Hepatocyte (in vitro differentiated cells): ENCODE data around the gene TMEM9B. TPM values are rescaled to one million over a fixed set of nuclear protein-coding genes. Genes with fewer than 3 reads are reported as not detected.
"Not testable (repeated sequence)": the region's sequence is repeated elsewhere in the genome, so short reads cannot be mapped to it uniquely, and the experiment has no call there.

Experiments used
- DNase-seq: peaks from one replicate; pipeline ENCODE4 v3.0.0-alpha.2; 2016; ENCODE audit warnings: low spot score
- H2AFZ ChIP-seq: fragments of 200-600 bp; sonication (generic); 2 replicates; pipeline ENCODE4 v1.6.0; 2016; ENCODE audit warnings: antibody characterized with exemption, mild to moderate bottlenecking
- H3K27ac ChIP-seq: fragments of 200-600 bp; sonication (generic); 2 replicates; pipeline ENCODE4 v1.5.1; 2016; ENCODE audit warnings: mild to moderate bottlenecking
- H3K27me3 ChIP-seq: fragments of 200-600 bp; sonication (generic); 2 replicates; pipeline ENCODE4 v1.6.1; 2016
- H3K36me3 ChIP-seq: fragments of 200-600 bp; sonication (generic); replicated peaks from 2 replicates; pipeline ENCODE4 v1.5.1; 2016; ENCODE audit warnings: low read depth; ENCODE audit not compliant: insufficient read depth
- H3K4me1 ChIP-seq: fragments of 200-600 bp; sonication (generic); 2 replicates; pipeline ENCODE4 v1.5.1; 2016; ENCODE audit warnings: mild to moderate bottlenecking, moderate library complexity; ENCODE audit not compliant: insufficient read depth
- H3K4me2 ChIP-seq: fragments of 200-600 bp; sonication (generic); 2 replicates; pipeline ENCODE4 v1.6.0; 2016
- H3K4me3 ChIP-seq: fragments of 200-600 bp; sonication (generic); 2 replicates; pipeline ENCODE4 v1.5.1; 2016; ENCODE audit warnings: mild to moderate bottlenecking
- H3K79me2 ChIP-seq: fragments of 200-600 bp; sonication (generic); 2 replicates; pipeline ENCODE4 v1.6.0; 2017; ENCODE audit warnings: mild to moderate bottlenecking
- H3K9me2 ChIP-seq: fragments of 200-600 bp; sonication (generic); replicated peaks from 2 replicates; pipeline ENCODE4 v1.6.0; 2017; ENCODE audit warnings: mild to moderate bottlenecking; ENCODE audit not compliant: insufficient read depth
- H3K9me3 ChIP-seq: fragments of 200-600 bp; sonication (generic); 2 replicates; pipeline ENCODE4 v1.5.1; 2016; ENCODE audit warnings: low read depth, mild to moderate bottlenecking
- H4K20me1 ChIP-seq: fragments of 200-600 bp; sonication (generic); 2 replicates; pipeline ENCODE4 v1.6.0; 2016; ENCODE audit warnings: mild to moderate bottlenecking; ENCODE audit not compliant: insufficient read depth, poor library complexity, severe bottlenecking
- EZH2 ChIP-seq: fragments of 200-600 bp; sonication (generic); IDR thresholded peaks from 2 replicates; pipeline ENCODE4 v1.6.1; 2016; ENCODE audit warnings: antibody characterized with exemption, mild to moderate bottlenecking, borderline replicate concordance
- EZH2phosphoT487 ChIP-seq: fragments of 200-600 bp; sonication (generic); IDR thresholded peaks from one replicate; pipeline ENCODE4 v1.6.1; 2018; ENCODE audit warnings: antibody characterized with exemption, mild to moderate bottlenecking, low read depth, moderate library complexity; ENCODE audit not compliant: unreplicated experiment, severe bottlenecking
- WGBS: methylation state at CpG from one replicate; pipeline ENCODE4 v1.1.6; 2016; ENCODE audit warnings: low lambda C conversion rate; ENCODE audit errors: missing lambda C conversion rate; 5-methylcytosine and 5-hydroxymethylcytosine counted together
- polyA plus RNA-seq: library from polyadenylated mRNA; unstranded; fragments of >200 nt; fragmentation: Nextera tagmentation; extraction: Ambion mirVana; gene quantifications from 2 replicates; pipeline ENCODE4 v1.2.1, GENCODE V29; 2016
- total RNA-seq: library from RNA; depleted of rRNA; stranded (reverse); fragments of >200 nt; gene quantifications from 2 replicates; pipeline ENCODE4 v1.2.3, GENCODE V29; 2014
- TF ChIP-seq, protein P1 (sequence below): fragments of 200-600 bp; sonication (generic); IDR thresholded peaks from 2 replicates; pipeline ENCODE4 v1.5.1; 2016; ENCODE audit warnings: antibody characterized with exemption, mild to moderate bottlenecking; ENCODE audit not compliant: poor library complexity

The TMEM9B gene
- total and polyA plus RNA-seq, 2 experiments from 2014 or later: 47.4 to 69.6 TPM

DNA sequence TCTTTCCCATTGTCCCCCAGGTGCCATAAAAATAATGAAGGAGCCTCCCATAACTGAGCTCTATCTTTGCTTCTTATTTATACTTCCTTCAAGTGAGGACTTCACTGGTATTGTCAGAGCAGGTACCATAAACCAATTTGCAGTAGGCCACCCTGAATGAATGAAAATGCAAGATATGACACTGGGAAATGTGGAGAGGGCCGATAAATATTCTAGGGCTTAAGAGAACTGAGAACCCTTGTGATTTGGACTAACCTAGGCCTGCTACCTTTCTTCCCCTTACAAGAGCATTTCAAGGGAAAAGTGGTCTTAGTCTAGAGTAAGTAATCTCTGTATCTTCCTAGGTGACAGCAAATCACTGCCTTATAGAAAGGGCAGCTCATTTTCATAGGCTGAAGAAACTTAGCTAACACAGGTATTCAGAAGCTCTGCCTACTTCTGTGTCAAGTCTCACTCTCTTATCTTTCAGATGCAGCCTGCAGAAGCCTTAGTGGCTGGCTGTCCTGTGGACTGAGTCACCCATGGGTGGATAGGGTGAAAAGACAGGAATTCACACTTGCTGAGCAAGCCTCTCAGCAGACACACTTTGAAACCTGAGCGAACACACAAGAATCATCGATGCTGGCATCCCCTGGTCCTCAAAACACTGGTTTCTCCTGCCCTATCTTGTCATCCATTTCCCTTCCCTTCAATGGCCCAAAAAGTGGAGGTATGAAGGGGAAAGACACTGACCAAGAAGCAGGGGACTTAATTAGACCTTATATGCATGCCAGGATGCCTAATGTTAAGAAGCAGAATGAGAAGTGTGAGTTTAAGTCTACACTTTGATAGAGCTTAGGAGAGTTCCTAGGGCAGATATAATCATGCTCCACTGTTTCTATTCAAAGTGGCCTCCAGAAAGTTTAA is 24.3 kb upstream of the TMEM9B start:
- H3K79me2 ChIP-seq: no peaks in the 10 kb centered on the region
- no peaks in the 10 kb centered on the region for H4K20me1 ChIP-seq
- no peak overlapping the region for H3K4me2 ChIP-seq
- H3K9me3 ChIP-seq: no peaks in the 10 kb centered on the region
- H2AFZ ChIP-seq: no peak overlapping the region
- H3K4me1 ChIP-seq: no peaks in the 10 kb centered on the region
- H3K27ac ChIP-seq: no peak overlapping the region
- H3K4me3 ChIP-seq: no peak overlapping the region
- no peak for TF ChIP-seq EZH2
- TF ChIP-seq EZH2phosphoT487: no peak
- TF ChIP-seq, protein P1, sequence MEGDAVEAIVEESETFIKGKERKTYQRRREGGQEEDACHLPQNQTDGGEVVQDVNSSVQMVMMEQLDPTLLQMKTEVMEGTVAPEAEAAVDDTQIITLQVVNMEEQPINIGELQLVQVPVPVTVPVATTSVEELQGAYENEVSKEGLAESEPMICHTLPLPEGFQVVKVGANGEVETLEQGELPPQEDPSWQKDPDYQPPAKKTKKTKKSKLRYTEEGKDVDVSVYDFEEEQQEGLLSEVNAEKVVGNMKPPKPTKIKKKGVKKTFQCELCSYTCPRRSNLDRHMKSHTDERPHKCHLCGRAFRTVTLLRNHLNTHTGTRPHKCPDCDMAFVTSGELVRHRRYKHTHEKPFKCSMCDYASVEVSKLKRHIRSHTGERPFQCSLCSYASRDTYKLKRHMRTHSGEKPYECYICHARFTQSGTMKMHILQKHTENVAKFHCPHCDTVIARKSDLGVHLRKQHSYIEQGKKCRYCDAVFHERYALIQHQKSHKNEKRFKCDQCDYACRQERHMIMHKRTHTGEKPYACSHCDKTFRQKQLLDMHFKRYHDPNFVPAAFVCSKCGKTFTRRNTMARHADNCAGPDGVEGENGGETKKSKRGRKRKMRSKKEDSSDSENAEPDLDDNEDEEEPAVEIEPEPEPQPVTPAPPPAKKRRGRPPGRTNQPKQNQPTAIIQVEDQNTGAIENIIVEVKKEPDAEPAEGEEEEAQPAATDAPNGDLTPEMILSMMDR: no peak
- 56% methylated on average over 3 of the region's 3 CpGs for WGBS
- no peaks in the 10 kb centered on the region for H3K9me2 ChIP-seq
- no peaks in the 10 kb centered on the region for H3K36me3 ChIP-seq
- H3K27me3 ChIP-seq: no peaks in the 10 kb centered on the region
- DNase-seq: peak; percentile 36

DNA sequence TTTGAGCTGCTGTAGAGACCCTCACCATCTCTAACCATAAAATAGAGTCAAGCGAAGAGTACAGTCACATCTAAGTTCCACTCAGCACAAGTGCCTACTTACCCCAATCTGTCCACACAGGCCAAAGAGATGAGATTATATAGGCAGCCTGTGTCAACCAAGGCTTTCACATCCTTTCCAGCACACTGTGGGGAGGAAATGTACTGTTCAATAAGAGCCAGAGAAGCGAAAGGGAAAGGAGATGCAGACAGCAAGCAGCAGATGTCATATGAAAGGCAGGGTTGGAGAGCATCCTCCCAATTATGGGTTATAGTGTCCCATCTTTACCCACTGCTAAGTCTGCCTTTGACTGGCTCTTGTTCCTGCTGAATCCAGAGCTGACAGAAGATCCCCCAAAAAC is 23.2 kb upstream of the TMEM9B start:
- H3K9me2 ChIP-seq: no peaks in the 10 kb centered on the region
- no peaks in the 10 kb centered on the region for H3K27me3 ChIP-seq
- no peak for DNase-seq
- H3K9me3 ChIP-seq: no peaks in the 10 kb centered on the region
- no peak overlapping the region for H3K4me3 ChIP-seq
- no peak overlapping the region for H2AFZ ChIP-seq
- H3K4me1 ChIP-seq: no peaks in the 10 kb centered on the region
- H4K20me1 ChIP-seq: no peaks in the 10 kb centered on the region
- H3K36me3 ChIP-seq: no peaks in the 10 kb centered on the region
- no peak overlapping the region for H3K4me2 ChIP-seq
- WGBS: 93% methylated on average over 2 of the region's 2 CpGs
- no peak overlapping the region for H3K27ac ChIP-seq
- H3K79me2 ChIP-seq: no peaks in the 10 kb centered on the region
- TF ChIP-seq EZH2phosphoT487 (no peak), EZH2 (no peak)
- TF ChIP-seq, protein P1: no peak

DNA sequence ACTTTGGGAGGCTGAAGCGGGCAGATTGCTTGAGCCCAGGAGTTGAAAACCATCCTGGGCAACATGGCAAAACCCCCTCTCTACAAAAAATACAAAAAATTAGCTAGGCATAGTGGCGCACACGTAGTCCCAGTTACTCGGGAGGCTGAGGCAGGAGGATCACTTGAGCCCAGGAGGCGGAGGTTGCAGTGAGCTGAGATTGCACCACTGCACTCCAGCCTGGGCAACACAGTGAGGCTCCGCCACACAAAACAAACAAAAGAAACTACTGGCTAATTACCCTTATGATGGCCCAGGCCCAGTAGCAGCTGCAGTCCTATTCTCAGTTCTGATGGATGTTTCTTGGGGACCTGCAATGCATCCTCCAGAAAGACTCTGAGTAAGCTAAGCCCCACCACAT is 22.5 kb upstream of the TMEM9B start:
- H3K27ac ChIP-seq, H3K4me2 ChIP-seq, H3K27me3 ChIP-seq, H3K9me2 ChIP-seq, H3K4me3 ChIP-seq, H3K36me3 ChIP-seq, H3K4me1 ChIP-seq, DNase-seq, H3K79me2 ChIP-seq, H4K20me1 ChIP-seq, H3K9me3 ChIP-seq, H2AFZ ChIP-seq: not testable (repeated sequence)
- WGBS: 97% methylated on average over 6 of the region's 6 CpGs

DNA sequence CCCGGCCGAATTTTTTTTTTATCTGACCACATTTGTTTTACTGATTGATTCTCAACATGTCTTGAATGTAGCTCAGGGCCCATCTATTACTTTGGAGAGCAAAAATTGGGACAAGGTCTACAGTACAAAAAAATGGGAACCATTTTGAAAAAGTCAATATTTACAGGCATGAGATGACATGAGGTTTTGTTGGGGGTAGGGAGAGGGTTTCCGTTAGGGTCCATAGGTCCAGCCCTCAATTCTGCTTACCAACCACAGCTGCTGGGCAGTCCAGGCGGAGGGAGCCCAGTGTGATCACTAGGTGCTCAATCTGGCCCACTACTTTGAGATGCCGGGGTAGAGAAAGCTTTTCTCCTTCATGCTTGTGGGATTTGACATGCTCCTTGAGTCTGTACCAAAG is 21.2 kb upstream of the TMEM9B start:
- no peaks in the 10 kb centered on the region for H4K20me1 ChIP-seq
- TF ChIP-seq EZH2: no peak
- no peak for TF ChIP-seq EZH2phosphoT487
- TF ChIP-seq, protein P1: no peak
- H3K4me3 ChIP-seq: no peak overlapping the region
- no peak overlapping the region for H3K4me2 ChIP-seq
- no peaks in the 10 kb centered on the region for H3K27me3 ChIP-seq
- H2AFZ ChIP-seq: no peak overlapping the region
- H3K79me2 ChIP-seq: no peaks in the 10 kb centered on the region
- no peak overlapping the region for H3K27ac ChIP-seq
- no peaks in the 10 kb centered on the region for H3K36me3 ChIP-seq
- no peaks in the 10 kb centered on the region for H3K4me1 ChIP-seq
- H3K9me2 ChIP-seq: no peaks in the 10 kb centered on the region
- 99% methylated on average over 4 of the region's 5 CpGs for WGBS
- DNase-seq: no peak
- no peaks in the 10 kb centered on the region for H3K9me3 ChIP-seq
